Stomach smooth muscle (tissue), 2 donors: Measurements from ENCODE around the gene SPEF2.
"Not testable (repeated sequence)": the region's sequence is repeated elsewhere in the genome, so short reads cannot be mapped to it uniquely, and the experiment has no call there.

Source experiments
- H3K27ac ChIP-seq: one replicate; pipeline ENCODE4 v1.7.0; 2013; ENCODE audit warnings: mild to moderate bottlenecking, low read length, inconsistent platforms
- H3K27me3 ChIP-seq, 2 donors: one replicate each; pipeline ENCODE4 v1.7.0; 2013; ENCODE audit warnings: low read length in 2 of 2; ENCODE audit not compliant: insufficient read depth in 2 of 2, control insufficient read depth in 1 of 2
- H3K36me3 ChIP-seq, 2 donors: one replicate each; pipeline ENCODE4 v1.7.0; 2013; ENCODE audit warnings: low read length in 2 of 2; ENCODE audit not compliant: control insufficient read depth in 2 of 2, insufficient read depth in 2 of 2
- H3K4me1 ChIP-seq: one replicate; pipeline ENCODE4 v1.7.0; 2013; ENCODE audit warnings: low read length; ENCODE audit not compliant: control insufficient read depth, insufficient read depth
- H3K4me3 ChIP-seq, 2 donors: one replicate each; pipeline ENCODE4 v1.7.0; 2013; ENCODE audit warnings: low read length in 2 of 2
- H3K9ac ChIP-seq, 2 donors: one replicate each; pipeline ENCODE4 v1.7.0; 2013; ENCODE audit warnings: low read length in 2 of 2, mild to moderate bottlenecking in 1 of 2
- H3K9me3 ChIP-seq, 2 donors: one replicate each; pipeline ENCODE4 v1.7.0; 2013; ENCODE audit warnings: low read length in 2 of 2; ENCODE audit not compliant: control insufficient read depth in 2 of 2
- donor health status: healthy.
- donor health status: Pancreatic carcinoma.

The SPEF2 gene

DNA sequence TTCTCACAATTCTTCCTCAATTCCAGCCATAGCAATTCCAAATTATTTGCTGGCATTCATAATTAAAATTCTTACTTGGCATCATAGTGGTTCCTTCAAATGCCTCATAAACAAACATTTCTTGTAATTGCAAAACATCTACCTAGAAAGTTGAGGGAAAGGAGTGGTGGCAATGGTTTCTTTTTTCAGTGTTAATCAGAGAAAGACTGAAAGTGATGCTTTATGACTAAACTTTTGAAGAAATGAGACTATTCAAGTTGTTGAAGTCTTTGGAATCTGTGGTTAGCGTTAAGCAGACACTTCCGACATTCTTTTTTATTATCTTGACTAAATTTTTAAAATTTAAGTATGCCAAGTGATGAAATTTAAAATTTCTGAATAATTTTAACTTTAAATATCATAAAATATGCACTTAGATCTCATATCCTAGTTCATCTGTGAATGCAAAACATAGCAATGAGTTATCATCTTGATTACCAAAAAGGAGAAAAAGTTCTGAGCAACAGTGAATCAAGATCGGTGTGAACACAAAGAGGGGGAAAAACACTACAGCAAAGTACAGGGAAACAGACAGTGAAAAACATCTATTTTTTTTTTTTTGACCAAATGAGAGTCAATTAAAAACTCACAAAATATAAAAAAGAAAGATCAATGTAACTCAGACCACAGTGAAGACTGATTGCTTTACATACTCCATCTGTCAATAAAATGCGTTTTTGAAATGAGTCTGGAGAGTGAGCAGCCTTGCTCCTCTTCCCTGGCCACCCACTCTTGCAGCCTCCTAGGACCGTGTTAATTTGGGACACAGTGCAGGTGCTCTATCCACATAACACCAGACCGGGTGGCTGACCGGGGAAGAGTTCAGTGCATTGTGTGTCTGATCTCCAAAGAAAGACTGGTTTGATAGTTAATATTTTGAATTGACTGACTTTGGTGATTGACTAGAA lies 218.4 kb downstream of the SPEF2 start:
- H3K9ac ChIP-seq = no peak overlapping the region
- no peaks in the 10 kb centered on the region for H3K27me3 ChIP-seq
- H3K4me1 ChIP-seq = no peaks in the 10 kb centered on the region
- H3K4me3 ChIP-seq = no peak overlapping the region
- H3K36me3 ChIP-seq = no peaks in the 10 kb centered on the region
- no peaks in the 10 kb centered on the region for H3K9me3 ChIP-seq
- no peak overlapping the region for H3K27ac ChIP-seq

DNA sequence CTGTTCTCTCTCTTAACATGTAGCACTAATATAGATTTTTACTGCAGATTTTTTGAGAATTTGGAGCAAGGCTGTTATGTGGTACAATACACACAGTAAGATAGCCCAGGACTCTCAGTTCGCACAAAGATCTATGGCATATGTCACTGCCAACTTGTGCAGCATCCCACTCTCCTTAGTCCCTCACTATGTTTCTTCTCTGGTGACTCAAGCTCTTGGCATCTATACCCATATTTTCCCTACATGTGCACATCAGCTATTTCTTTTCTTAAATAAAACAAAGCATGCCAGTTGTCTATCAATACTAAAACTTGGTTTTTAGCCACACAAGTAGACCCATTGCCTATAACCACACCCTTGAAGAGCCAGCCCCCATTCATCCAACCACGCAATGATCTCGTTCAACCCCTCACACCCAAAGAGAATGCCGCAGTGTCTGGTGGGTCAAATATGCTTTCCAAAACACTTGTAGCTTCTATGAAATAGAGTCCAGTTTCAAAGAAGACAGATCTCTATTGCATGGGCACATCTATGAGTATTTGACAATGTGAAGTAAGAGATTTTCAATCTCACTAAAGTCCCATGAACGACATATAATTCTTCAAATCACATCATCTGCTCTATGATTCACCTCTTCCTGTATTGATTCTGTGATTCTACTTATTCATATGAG lies 220.8 kb downstream of the SPEF2 start:
- no peak overlapping the region for H3K9ac ChIP-seq
- H3K27ac ChIP-seq = no peak overlapping the region
- H3K4me3 ChIP-seq = no peak overlapping the region
- H3K36me3 ChIP-seq = no peaks in the 10 kb centered on the region
- no peaks in the 10 kb centered on the region for H3K27me3 ChIP-seq
- no peaks in the 10 kb centered on the region for H3K9me3 ChIP-seq
- H3K4me1 ChIP-seq = no peaks in the 10 kb centered on the region

DNA sequence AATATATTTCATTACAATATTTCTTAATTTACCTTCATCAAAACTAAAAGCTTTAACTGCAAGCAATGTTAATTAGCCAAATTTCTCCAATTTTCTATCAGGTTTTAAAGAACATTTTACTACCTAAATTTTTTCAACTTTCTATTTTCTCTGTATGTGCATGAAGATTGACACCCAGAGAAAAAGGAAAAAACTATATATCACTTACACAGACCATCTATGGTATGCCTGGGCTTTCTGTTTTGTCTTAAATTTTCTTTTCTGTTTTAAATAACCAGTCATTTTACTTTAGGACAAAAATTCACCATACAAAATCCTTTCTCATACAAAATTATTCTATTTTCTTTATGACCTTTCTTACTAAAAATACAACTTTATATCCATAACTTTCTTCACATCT lies 225.2 kb downstream of the SPEF2 start:
- H3K36me3 ChIP-seq = no peaks in the 10 kb centered on the region
- H3K9ac ChIP-seq = no peak overlapping the region
- H3K4me3 ChIP-seq = no peak overlapping the region
- no peaks in the 10 kb centered on the region for H3K4me1 ChIP-seq
- H3K9me3 ChIP-seq = no peaks in the 10 kb centered on the region
- H3K27ac ChIP-seq = no peak overlapping the region
- no peaks in the 10 kb centered on the region for H3K27me3 ChIP-seq

DNA sequence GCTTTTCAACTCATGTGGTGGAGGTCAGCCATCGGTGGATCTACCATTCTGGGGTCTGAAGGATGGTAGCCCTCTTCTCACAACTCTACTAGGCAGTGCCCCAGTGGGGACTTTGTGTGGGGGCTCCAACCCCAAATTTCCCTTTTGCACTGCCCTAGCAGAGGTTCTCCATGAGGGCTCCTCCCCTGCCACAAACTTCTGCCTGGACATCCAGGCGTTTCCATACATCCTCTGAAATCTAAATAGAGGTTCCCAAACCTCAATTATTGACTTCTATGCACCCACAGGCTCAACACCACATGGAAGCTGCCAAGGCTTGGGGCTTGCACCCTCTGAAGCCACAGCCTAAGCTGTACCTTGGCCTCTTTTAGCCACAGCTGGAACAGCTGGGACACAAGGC lies 227.8 kb downstream of the SPEF2 start:
- not testable (repeated sequence) for H3K27me3 ChIP-seq, H3K4me1 ChIP-seq, H3K9me3 ChIP-seq, H3K27ac ChIP-seq, H3K4me3 ChIP-seq, H3K36me3 ChIP-seq, H3K9ac ChIP-seq

DNA sequence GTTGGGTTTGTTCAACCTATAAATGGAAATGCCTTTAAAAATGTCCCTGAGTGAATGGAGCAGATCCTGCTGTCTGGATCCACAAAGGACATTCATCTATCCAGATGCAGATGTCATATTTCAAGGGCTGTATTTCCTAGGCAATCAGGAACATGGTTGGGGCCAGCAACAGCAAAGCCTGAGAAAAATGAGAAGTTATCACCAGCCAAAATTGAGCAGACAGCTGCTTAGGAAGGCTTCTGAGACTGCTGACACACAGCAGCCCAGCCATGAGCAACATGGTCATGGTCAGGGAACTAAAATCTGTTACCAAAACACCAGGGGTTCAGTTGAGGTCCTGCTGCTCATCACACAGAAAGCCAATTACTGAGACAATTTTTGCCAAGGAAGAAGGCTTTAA lies 229.8 kb downstream of the SPEF2 start:
- Histone ChIP-seq H3K4me3 (no peak overlapping the region), H3K9ac (no peak overlapping the region), H3K36me3 (no peaks in the 10 kb centered on the region), H3K9me3 (no peaks in the 10 kb centered on the region), H3K4me1 (no peaks in the 10 kb centered on the region), H3K27ac (no peak overlapping the region), H3K27me3 (no peaks in the 10 kb centered on the region)

DNA sequence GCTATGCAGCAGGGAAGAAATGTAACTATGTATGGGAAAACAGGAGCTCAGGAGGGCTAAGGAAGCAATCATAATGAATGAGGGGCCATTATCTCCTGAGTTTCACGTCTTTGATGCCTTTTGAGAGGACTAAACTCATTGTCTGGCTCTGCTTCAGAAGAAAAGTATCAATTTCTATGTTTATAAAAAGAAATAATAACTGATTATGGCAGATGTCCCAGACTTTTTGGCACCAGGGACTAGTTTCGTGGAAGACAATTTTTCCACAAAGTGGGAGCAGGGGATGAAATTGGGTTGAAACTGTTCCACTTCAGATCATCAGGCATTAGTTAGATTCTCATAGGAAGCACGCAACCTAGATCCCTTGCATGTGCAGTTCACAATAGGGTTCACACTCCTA lies 230.3 kb downstream of the SPEF2 start:
- Histone ChIP-seq H3K9ac (no peak overlapping the region), H3K36me3 (no peaks in the 10 kb centered on the region), H3K4me3 (no peak overlapping the region), H3K4me1 (no peaks in the 10 kb centered on the region), H3K9me3 (no peaks in the 10 kb centered on the region), H3K27me3 (no peaks in the 10 kb centered on the region), H3K27ac (no peak overlapping the region)

DNA sequence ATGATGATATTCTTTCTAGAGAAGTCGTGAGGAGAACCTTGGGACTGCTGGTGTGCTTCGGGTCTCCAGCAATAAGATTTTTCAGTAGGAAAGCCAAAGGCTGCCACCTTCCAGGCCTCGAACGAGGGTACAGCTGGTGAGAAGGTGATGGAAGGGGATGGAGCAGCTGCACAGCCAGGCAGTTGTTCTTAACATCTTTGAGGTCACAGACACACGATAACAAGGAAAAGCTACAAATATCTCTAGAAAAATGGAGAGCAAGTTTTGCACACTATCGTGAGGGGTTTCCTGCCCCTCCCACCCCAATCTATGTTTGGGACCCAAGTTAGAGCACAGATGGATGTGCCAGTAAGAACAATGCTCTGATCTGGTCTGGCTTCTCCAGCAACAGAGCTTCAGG lies 232.2 kb downstream of the SPEF2 start:
- no peak overlapping the region for H3K27ac ChIP-seq
- no peak overlapping the region for H3K4me3 ChIP-seq
- no peaks in the 10 kb centered on the region for H3K27me3 ChIP-seq
- H3K9ac ChIP-seq = no peak overlapping the region
- no peaks in the 10 kb centered on the region for H3K9me3 ChIP-seq
- no peaks in the 10 kb centered on the region for H3K36me3 ChIP-seq
- no peaks in the 10 kb centered on the region for H3K4me1 ChIP-seq

DNA sequence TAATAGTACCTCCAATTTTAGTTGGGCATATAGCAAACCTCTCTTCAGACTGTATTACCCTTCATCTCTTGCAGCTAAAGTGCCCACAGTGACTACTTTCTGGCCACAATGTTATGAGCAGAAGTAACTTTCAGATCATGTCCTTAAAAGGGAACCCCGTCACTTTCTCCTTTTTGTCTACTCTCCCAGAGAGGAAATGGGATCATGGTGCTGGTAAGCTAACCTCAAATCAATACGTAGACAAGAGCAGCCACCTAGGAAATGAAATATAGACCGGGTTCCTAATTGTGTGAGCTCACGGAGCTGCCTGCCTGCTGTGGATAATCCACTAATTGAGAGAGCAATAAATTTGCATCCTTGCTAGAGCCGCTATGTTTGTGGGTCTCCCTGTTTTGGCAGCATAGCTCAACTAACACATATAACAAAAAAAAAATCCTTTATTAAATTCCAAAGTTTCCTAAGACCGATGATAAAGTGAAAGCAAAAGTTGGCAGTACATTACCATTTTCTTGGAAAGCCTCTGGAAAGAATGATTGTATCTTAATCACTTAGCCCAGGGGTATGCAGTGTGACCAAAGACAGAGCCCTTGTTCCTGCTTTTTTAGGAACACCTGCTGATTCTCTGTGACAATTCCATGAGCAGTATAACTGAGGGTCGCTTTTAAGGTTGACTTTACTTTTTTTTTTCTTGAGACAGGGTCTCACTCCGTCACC lies 233.5 kb downstream of the SPEF2 start:
- H3K4me3 ChIP-seq = peak overlapping the region in 1 of 2 donors; percentile 8
- H3K9me3 ChIP-seq = no peaks in the 10 kb centered on the region
- H3K27ac ChIP-seq = no peak overlapping the region
- no peaks in the 10 kb centered on the region for H3K27me3 ChIP-seq
- H3K9ac ChIP-seq = no peak overlapping the region
- no peaks in the 10 kb centered on the region for H3K36me3 ChIP-seq
- H3K4me1 ChIP-seq = no peaks in the 10 kb centered on the region

DNA sequence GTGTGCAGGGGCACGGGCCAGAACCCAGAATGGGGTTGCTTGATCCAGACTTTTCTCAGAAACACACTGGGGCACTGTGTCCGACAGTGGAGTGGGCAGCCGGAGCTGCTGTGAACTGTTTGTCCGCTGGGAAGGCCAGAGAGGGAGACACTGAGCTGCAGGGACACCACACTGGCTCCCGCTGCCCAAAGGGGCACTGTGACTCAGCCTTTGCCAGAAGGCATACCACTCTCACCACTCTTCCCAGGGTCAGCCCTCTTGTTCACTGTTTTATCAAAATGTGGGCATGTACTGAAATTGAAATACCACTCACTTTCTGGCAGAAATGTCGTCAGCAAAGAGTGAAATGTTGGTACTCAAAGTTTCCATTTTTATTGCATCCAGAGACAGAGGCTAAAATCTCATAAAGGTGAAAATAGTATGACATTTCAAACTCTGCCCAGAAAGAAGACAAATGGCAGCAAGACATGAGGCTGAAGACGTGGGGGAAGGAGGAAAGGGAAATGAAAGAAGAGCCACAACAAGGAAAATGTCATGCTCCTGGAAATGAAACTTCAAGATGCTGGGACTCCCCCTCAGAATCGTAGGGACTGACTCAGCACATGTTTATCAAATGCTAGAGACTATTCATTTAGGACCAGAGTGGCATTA lies 234.5 kb downstream of the SPEF2 start:
- Histone ChIP-seq H3K4me3 (no peak overlapping the region), H3K9ac (no peak overlapping the region), H3K36me3 (no peaks in the 10 kb centered on the region), H3K27me3 (no peaks in the 10 kb centered on the region), H3K4me1 (no peaks in the 10 kb centered on the region), H3K9me3 (no peaks in the 10 kb centered on the region), H3K27ac (no peak overlapping the region)

DNA sequence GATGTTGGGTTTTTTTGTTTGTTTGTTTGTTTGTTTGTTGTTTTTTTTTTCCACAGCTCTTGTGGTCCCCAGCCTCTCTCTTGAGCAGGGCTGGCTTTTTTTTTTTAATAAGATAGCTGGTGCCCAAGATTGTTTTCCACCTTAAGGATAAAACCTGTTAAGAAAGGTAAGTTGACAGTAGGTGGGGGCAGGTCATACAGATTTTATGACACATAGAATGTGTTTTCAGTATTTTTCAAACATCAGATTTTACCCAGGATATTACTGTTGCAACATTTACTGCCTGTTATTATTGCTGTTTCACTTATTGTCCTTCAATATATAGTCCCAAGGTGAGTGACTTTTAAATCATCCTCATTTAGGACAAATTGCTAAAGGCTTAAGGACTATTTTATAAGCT lies 235.1 kb downstream of the SPEF2 start:
- H3K9me3 ChIP-seq = no peaks in the 10 kb centered on the region
- H3K9ac ChIP-seq = no peak overlapping the region
- H3K27me3 ChIP-seq = no peaks in the 10 kb centered on the region
- no peaks in the 10 kb centered on the region for H3K4me1 ChIP-seq
- no peak overlapping the region for H3K4me3 ChIP-seq
- H3K36me3 ChIP-seq = no peaks in the 10 kb centered on the region
- H3K27ac ChIP-seq = no peak overlapping the region
